Activated CD4-positive, alpha-beta T cell treated with anti-CD3 and anti-CD28 coated beads for 24 hours (primary cell): Measurements from ENCODE around the gene PODNL1.
"Not testable (repeated sequence)": the region's sequence is repeated elsewhere in the genome, so short reads cannot be mapped to it uniquely, and the experiment has no call there.

Experiments
- DNase-seq, 2 donors: peaks; one replicate each; pipeline ENCODE4 v3.0.0-alpha.2; 2020; ENCODE audit warnings: low read depth in 2 of 2

The PODNL1 gene

DNA sequence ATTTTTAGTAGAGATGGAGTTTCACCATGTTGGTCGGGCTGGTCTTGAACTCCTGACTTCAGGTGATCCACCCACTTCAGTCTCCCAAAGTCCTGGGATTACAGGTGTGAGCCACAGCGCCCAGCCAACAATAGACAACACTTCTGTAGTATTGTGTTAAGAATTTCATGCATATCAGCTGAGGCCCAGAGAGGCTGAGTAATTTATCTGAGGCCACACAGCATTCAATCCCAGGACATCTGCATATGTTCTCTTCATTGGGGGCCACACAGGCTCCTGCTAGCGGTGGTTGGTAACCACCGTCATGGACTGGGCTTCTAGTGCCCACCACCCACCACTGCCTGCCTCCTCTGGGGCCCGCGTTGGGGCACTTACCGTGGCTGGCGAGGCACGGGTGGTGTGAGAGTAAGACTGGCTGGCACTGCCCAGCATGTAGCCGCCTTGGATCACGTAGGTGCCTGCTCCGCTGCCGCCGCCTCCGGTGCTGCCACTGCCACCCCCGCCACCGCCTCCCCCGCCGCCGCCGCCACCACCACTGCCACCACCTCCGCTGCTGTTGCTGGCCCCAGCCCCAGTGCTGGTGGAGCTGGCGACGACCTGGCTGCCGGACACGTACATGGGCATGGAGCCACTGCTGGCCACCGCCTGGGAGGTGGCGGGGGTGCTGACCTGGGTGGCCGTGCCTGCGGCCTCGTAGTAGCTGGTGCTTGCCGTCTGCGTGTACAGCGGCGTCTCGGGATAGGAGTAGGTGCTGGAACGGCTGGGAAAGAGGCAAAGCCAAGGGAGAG is 34.3 kb upstream of the PODNL1 start:
- no peak for DNase-seq

DNA sequence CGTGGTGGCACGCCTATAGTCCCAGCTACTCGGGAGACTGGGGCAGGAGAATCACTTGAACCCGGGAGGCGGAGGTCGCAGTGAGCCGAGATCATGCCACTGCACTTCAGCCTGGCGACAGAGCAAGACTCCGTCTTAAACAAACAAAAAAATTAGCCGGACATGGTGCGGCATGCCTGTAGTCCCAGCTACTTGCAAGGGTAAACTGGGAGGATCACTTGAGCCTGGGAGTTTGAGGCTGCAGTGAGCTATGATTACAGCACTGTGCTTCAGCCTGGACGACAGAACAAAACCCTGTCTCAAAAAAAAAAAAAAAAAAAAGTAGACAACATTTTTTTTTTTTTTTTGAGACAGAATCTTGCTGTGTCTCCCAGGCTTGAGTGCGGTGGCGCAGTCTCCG is 33.7 kb upstream of the PODNL1 start:
- not testable (repeated sequence) for DNase-seq

DNA sequence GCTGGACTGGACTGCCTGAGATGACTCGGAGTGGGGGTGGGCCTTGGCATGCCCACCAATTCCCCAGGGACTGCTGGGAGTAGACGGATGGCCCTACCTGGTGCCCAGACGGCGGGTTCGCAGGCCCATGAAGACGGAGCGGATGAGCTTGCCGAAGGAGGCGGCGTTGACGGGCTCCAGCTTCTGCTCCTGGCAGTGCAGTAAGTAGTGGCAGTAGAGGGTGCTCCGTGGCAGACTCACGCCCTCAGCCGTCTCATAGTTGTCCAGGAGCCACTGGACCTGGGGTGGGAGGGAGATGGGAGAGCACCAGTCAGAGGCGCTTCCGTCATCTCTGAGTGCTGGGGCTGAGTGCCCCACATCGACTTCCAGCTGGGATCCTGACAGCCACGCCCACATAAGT is 31.7 kb upstream of the PODNL1 start:
- no peak for DNase-seq

DNA sequence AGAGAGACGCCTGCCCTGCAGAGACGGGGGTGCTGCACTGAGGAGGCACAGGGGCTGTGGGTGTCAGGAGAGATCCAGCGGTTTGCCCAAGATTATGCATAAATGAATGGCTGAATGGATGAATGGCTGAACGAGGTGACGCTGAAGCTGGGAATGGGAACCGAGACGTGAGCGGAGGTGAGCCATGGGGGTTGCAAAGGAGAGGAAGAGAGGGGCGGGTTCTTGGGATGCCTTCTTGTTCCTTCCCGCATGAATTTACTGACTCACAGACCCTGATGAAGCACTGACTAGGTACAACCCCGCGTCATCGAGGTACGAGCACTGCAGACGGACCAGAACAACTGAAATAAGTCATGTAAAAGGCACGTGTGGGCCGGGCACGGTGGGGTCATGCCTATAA is 30.8 kb upstream of the PODNL1 start:
- no peak for DNase-seq

DNA sequence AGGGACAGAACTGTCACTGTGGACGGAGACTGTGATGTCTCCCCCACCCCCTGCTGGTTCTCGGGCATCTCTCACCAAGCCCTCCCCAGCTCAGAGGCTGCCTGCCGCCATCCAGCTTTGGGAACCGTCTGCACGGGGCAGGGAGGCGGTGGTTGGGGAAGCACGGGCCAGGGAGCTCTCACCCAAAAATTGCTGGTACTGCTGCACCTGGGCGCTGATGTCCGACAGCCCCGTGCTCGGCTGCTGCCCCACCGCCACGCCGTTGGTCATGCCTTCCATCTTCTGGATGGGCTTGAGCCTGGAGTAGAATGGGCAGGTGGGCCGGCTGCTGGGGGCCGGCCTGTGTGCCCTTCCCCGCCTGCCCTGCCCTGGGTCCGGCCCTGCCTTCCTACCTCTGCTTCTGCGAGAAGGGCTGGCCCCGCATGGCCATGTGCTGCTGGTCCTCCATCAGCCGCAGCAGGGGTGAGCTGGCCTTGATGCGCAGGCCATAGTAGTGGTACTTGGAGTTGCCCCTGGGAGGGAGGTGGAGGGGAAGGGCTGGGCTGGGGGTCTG is 30.2 kb upstream of the PODNL1 start:
- DNase-seq = no peak

DNA sequence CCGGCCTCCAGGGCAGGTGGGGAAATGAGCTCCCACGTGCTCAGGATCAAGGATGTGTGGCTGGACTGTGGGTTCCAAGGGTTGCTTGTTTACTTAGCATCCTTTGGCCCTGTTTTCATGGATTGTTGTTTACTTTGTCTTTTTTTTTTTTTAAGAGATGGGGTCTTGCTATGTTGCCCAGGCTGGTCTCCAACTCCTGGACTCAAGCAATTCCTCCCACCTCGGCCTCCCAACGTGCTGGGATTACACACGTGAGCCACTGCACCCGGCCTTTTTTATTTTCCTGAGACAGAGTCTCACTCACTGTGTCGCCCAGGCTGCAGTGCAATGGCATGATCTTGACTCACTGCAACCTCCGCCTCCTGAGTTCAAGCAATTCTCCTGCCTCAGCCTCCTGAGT is 29.0 kb upstream of the PODNL1 start:
- not testable (repeated sequence) for DNase-seq

GRCh38 chr19:13966684-13967128 is 28.5 kb upstream of the PODNL1 start:
- DNase-seq = no peak

GRCh38 chr19:13965926-13966683 is 27.9 kb upstream of the PODNL1 start:
- DNase-seq = no peak

GRCh38 chr19:13965377-13965896 is 27.2 kb upstream of the PODNL1 start:
- DNase-seq = no peak

DNA sequence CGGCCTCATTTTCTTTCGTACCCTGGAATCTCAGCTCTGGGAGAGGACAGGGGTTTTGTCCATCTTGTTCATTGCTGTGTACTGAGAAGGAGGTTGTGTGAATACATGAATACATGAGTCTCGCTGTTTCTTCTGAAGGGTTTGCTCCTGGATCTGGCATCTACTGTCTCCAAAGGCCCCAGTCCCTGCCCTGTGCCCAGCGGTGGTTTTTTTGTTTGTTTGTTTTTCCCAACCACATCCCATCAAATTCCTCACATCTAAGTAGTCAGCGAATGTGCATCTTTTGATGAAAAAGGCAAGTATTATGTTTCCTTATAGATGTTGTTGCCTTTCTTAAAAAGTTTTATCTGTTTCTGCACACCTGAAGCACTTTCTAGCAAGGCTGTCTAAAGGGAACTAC is 26.6 kb upstream of the PODNL1 start:
- DNase-seq = no peak

DNA sequence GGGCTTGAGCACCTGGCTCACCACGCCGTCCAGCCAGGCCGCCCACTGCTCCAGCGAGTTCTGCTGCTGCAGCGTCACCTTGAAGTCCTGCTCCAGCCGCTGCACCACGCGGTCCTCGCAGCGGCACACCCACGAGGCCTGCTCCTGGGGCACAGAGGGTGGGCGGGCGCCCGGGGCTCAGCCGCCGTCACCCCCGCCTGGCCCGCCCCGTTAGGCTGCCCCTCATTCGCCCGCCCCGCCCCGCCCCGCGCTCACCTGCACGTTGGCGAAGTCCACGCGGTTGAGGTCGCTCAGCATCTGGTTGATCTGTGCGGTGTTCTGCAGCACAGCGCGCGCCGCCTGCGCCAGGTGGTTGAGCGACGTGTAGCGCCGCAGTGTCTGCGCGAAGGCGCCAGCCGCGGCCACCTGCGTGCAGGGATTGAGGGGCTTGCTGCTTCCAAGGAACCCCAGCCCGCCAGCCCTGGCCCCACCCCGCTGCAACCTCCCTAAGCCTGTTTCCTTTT is 25.4 kb upstream of the PODNL1 start:
- no peak for DNase-seq

DNA sequence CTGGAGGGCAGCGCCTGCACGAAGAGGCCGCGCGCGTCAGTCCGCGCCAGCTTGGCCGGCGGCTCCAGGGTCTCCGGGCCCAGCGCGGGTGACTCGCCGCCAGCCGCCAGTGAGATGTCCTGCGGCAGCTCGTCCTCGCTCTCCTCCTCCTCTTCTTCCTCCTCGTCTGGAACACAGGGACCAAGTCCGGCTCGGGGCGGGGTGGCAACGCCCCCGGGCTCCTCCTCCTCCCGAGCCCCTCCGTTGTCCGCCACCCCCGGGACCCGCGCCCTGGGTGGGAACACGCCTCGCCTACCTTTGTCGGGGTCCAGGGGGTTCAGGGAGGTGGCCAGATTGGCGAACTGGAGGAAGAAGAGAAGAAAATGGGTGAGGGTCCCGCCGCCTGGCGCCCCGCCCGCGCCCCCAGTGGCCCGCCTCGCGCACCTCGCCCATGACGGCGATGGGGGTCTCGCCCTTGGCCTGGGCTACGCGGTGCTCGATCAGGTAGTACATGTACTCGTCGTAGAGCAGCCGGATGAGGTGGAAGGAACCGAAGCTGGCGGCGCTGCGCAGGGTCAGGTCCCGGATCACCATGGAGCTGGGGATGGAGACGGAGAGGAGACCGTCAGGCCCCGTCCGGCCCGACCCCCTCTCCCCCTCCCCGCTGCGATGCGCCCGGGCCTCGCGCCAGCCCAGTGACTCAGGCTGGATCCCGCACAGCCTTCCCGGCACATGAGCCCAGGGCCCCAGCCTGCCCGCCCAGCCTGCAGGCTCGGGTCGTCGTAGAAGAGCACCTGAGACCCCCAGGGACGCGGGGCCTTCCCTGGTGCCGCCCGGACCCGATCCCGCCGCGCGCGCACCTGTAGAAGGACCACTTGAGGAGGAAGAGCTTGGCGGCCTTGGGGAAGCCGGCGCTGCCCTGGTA is 24.7 kb upstream of the PODNL1 start:
- DNase-seq = no peak

GRCh38 chr19:13961826-13962698 is 23.8 kb upstream of the PODNL1 start:
- DNase-seq = no peak

DNA sequence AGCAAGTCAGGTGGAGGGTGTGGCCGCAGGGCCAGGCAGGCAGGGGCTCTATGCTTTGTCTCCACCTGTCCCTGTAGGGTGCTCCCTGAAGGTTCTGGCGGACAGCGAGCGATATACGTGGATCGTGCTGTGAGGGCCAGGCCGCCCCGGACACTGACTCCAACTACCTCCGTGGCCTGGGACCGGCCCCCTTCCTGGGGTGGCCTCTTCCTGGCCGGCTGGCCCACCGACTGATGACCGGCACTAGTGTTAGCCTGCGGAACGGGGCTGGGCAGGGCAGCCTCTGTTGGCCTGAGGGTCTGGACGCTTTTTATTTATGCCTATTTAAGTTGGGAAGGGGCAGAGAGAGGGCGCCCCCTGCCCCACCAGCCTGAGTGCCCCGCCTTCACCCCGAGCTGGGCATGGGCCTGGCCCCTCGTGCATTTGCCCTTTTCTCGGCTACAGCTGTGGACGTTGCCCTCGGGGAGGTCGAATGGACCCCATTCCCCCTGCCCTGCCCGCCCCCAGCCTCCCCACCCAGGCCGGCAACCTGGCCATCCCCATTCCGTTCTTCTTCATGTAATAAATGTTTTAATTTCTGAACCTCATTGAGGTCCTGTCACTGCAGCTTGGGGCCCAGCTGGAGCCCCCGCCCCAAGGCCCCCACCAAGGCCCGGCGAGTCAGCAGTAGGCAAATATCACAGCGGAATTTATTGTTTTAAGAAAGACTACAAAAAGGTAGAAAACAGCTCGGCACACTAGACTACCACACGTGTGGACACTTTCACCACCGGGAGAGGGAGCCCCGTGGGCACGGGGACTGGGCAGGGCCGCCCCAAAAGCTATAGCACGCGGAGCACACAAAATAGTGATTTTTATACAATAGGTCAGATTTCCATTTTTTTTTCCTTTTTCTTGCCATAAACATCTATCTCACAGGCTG is 22.9 kb upstream of the PODNL1 start:
- DNase-seq = no peak

- DNase-seq = no peak
These were observed 22.0 kb upstream of the PODNL1 start for GRCh38 chr19:13959962-13960862.

GRCh38 chr19:13959141-13959961 is 21.1 kb upstream of the PODNL1 start:
- DNase-seq = no peak

DNA sequence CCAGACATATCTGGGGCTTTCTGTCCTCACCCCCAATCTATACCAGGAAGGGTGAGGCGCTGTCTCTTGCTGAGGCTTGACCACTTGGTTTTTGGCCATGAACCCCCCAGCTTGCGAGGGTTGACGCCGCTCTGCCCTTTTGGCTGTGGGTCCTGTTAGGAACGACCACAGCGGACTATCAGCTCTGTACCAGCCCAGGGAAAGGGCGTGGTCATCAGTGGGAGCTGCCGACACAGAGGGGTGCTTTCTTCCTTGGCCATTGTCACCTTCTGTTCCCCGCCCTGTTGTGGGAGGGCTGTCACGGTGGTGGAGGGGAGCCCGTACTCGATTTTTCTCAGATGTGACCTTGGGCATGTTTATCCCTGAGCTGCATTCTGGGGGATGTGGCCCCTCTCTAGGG is 19.8 kb upstream of the PODNL1 start:
- DNase-seq = no peak
